ES-I3 (cell line): ENCODE measurements around the gene L1CAM.

Source experiments
- H3K36me3 ChIP-seq: 2 replicates; pipeline ENCODE4 v1.6.1; 2013; ENCODE audit warnings: mild to moderate bottlenecking, low read length, control low read depth, moderate library complexity; ENCODE audit not compliant: insufficient read depth
- H3K4me1 ChIP-seq: 2 replicates; pipeline ENCODE4 v1.6.1; 2013; ENCODE audit warnings: mild to moderate bottlenecking, control low read depth, low read length; ENCODE audit not compliant: insufficient read depth
- H3K9ac ChIP-seq: 2 replicates; pipeline ENCODE4 v1.6.1; 2013; ENCODE audit warnings: low read depth, mild to moderate bottlenecking, low read length, moderate library complexity
- H3K9me3 ChIP-seq: 2 replicates; pipeline ENCODE4 v1.6.1; 2013; ENCODE audit warnings: mild to moderate bottlenecking, low read length, moderate library complexity; ENCODE audit not compliant: control insufficient read depth, insufficient read depth

L1CAM gene

GRCh38 chrX:153879741-153880439 is 6.1 kb downstream of the L1CAM start:
- Histone ChIP-seq H3K4me1 (peaks cover 59% of the 10 kb centered on the region), H3K9me3 (no peaks in the 10 kb centered on the region), H3K36me3 (no peaks in the 10 kb centered on the region), H3K9ac (no peak overlapping the region)

GRCh38 chrX:153878969-153879653 is 6.9 kb downstream of the L1CAM start:
- Histone ChIP-seq H3K4me1 (peaks cover 55% of the 10 kb centered on the region), H3K36me3 (no peaks in the 10 kb centered on the region), H3K9ac (peak overlapping the region; percentile 30; the same call in 1 of the 2 replicates), H3K9me3 (no peaks in the 10 kb centered on the region)

- Histone ChIP-seq H3K36me3 (no peaks in the 10 kb centered on the region), H3K9ac (no peak overlapping the region), H3K4me1 (peaks cover 48% of the 10 kb centered on the region), H3K9me3 (no peaks in the 10 kb centered on the region)
Observed at GRCh38 chrX:153878345-153878744, 7.6 kb downstream of the L1CAM start.

GRCh38 chrX:153877571-153878261 is 8.3 kb downstream of the L1CAM start:
- no peaks in the 10 kb centered on the region for H3K36me3 ChIP-seq
- H3K4me1 ChIP-seq, result peaks cover 45% of the 10 kb centered on the region
- H3K9ac ChIP-seq, result no peak overlapping the region
- H3K9me3 ChIP-seq, result no peaks in the 10 kb centered on the region

- no peaks in the 10 kb centered on the region for H3K9me3 ChIP-seq
- no peak overlapping the region for H3K9ac ChIP-seq
- H3K36me3 ChIP-seq, result no peaks in the 10 kb centered on the region
- peaks cover 32% of the 10 kb centered on the region for H3K4me1 ChIP-seq
Observed at GRCh38 chrX:153876112-153876491, 9.9 kb downstream of the L1CAM start.

- H3K9me3 ChIP-seq, result no peaks in the 10 kb centered on the region
- no peak overlapping the region for H3K9ac ChIP-seq
- H3K36me3 ChIP-seq, result no peaks in the 10 kb centered on the region
- H3K4me1 ChIP-seq, result peaks cover 26% of the 10 kb centered on the region
Observed at GRCh38 chrX:153875391-153876111, 10.4 kb downstream of the L1CAM start.

- H3K9ac ChIP-seq, result no peak overlapping the region
- no peaks in the 10 kb centered on the region for H3K9me3 ChIP-seq
- H3K36me3 ChIP-seq, result no peaks in the 10 kb centered on the region
- H3K4me1 ChIP-seq, result peaks cover 21% of the 10 kb centered on the region
Observed at GRCh38 chrX:153874366-153875125, 11.4 kb downstream of the L1CAM start.

- Histone ChIP-seq H3K9ac (no peak overlapping the region), H3K36me3 (no peaks in the 10 kb centered on the region), H3K4me1 (peaks cover 21% of the 10 kb centered on the region), H3K9me3 (no peaks in the 10 kb centered on the region)
Observed at GRCh38 chrX:153874085-153874365, 11.9 kb downstream of the L1CAM start.

- Histone ChIP-seq H3K36me3 (no peaks in the 10 kb centered on the region), H3K9ac (no peak overlapping the region), H3K9me3 (no peaks in the 10 kb centered on the region), H3K4me1 (peaks cover 20% of the 10 kb centered on the region)
Observed at GRCh38 chrX:153873282-153874084, 12.5 kb downstream of the L1CAM start.

GRCh38 chrX:153871946-153872878 is 13.8 kb downstream of the L1CAM start:
- no peaks in the 10 kb centered on the region for H3K9me3 ChIP-seq
- peaks cover 9% of the 10 kb centered on the region for H3K4me1 ChIP-seq
- no peak overlapping the region for H3K9ac ChIP-seq
- H3K36me3 ChIP-seq, result peaks cover 3% of the 10 kb centered on the region; the same call in 1 of the 2 replicates

- H3K36me3 ChIP-seq, result peaks cover 3% of the 10 kb centered on the region; the same call in 1 of the 2 replicates
- no peak overlapping the region for H3K9ac ChIP-seq
- H3K9me3 ChIP-seq, result no peaks in the 10 kb centered on the region
- peaks cover 9% of the 10 kb centered on the region for H3K4me1 ChIP-seq
Observed at GRCh38 chrX:153871451-153871850, 14.5 kb downstream of the L1CAM start.

- Histone ChIP-seq H3K9me3 (no peaks in the 10 kb centered on the region), H3K36me3 (peaks cover 3% of the 10 kb centered on the region; the same call in 1 of the 2 replicates), H3K9ac (no peak overlapping the region), H3K4me1 (peaks cover 6% of the 10 kb centered on the region)
Observed at GRCh38 chrX:153870791-153871360, 15.1 kb downstream of the L1CAM start.
